ENCODE data around the gene TMEM52. TPM values are rescaled to one million over a fixed set of nuclear protein-coding genes. Genes with fewer than 3 reads are reported as not detected.

The TMEM52 gene
- total RNA-seq, 2 experiments from 2014 or later = 1.7 to 2.5 TPM

GRCh38 chr1:1895060-1895418 is 24.0 kb downstream of the TMEM52 start:
- H3K4me3 ChIP-seq (ENCODE audit: low read depth, low read length, poor library complexity, severe bottlenecking) = peak overlapping the region; percentile 55
- H3K36me3 ChIP-seq (ENCODE audit: insufficient read depth, low read length) = no peaks in the 10 kb centered on the region
- H3K4me2 ChIP-seq (ENCODE audit: low read length) = peak overlapping the region; percentile 98
- BruUV-seq (replicated peaks) = no TSS peak
- no peak for TF ChIP-seq CTCF (conservative IDR thresholded peaks at IDR 0.05; ENCODE audit: low read length)
- no peak for TF ChIP-seq EZH2phosphoT487 (IDR thresholded peaks at IDR 0.05; ENCODE audit: borderline replicate concordance, low read depth, low read length)
- no peak for DNase-seq (ENCODE audit: low spot score)
- peak overlapping the region; percentile 26; the same call in 1 of the 2 replicates for H2AFZ ChIP-seq (ENCODE audit: low read length)
- intact Hi-C loops (cut with micrococcal nuclease; ENCODE audit: unreplicated experiment) = loop anchor here (2.0 kb wide), 1 partner anchor 116 kb away; the partner anchor contains the start of gene NADK
- H4K20me1 ChIP-seq (ENCODE audit: insufficient read depth, low read length) = no peaks in the 10 kb centered on the region
- peaks cover 27% of the 10 kb centered on the region for H3K79me2 ChIP-seq (ENCODE audit: insufficient read depth, low read depth, low read length)
- POLR2A ChIA-PET = interaction anchor here (1.2 to 1.4 kb wide), 2 partner anchors 13 to 115 kb away, joined by 4 to 8 read pairs; no protein-coding TSS in a partner anchor
- CTCF ChIA-PET (ENCODE audit: unreplicated experiment) = interaction anchor here (2.0 kb wide), 1 partner anchor 11 kb away, joined by 8 read pairs; no protein-coding TSS in a partner anchor
- peaks cover 81% of the 10 kb centered on the region for H3K4me1 ChIP-seq (ENCODE audit: insufficient read depth, low read length, poor library complexity, severe bottlenecking)
- H3K9me2 ChIP-seq (ENCODE audit: insufficient read depth, low read length) = no peaks in the 10 kb centered on the region
- H3K27ac ChIP-seq (ENCODE audit: low read depth, low read length, poor library complexity, severe bottlenecking) = peak overlapping the region; percentile 81
- H3K9me3 ChIP-seq (ENCODE audit: low read length) = no peaks in the 10 kb centered on the region

GRCh38 chr1:1894354-1895059 is 24.6 kb downstream of the TMEM52 start:
- Histone ChIP-seq H3K4me3 (ENCODE audit: low read depth, low read length, poor library complexity, severe bottlenecking) (peak overlapping the region; percentile 55), H3K4me1 (ENCODE audit: insufficient read depth, low read length, poor library complexity, severe bottlenecking) (peaks cover 76% of the 10 kb centered on the region), H3K27ac (ENCODE audit: low read depth, low read length, poor library complexity, severe bottlenecking) (peak overlapping the region; percentile 81), H3K4me2 (ENCODE audit: low read length) (peak overlapping the region; percentile 98), H2AFZ (ENCODE audit: low read length) (peak overlapping the region; percentile 26; the same call in 1 of the 2 replicates), H3K36me3 (ENCODE audit: insufficient read depth, low read length) (peaks cover 5% of the 10 kb centered on the region), H3K9me3 (ENCODE audit: low read length) (no peaks in the 10 kb centered on the region), H4K20me1 (ENCODE audit: insufficient read depth, low read length) (peaks cover under 1% of the 10 kb centered on the region; the same call in 1 of the 2 replicates), H3K9me2 (ENCODE audit: insufficient read depth, low read length) (no peaks in the 10 kb centered on the region), H3K79me2 (ENCODE audit: insufficient read depth, low read depth, low read length) (peaks cover 32% of the 10 kb centered on the region)
- ChIA-PET POLR2A (interaction anchor here (1.2 to 1.4 kb wide), 2 partner anchors 14 to 115 kb away, joined by 4 to 8 read pairs; no protein-coding TSS in a partner anchor), CTCF (ENCODE audit: unreplicated experiment) (interaction anchor here (2.0 kb wide), 1 partner anchor 12 kb away, joined by 8 read pairs; no protein-coding TSS in a partner anchor)
- peak; percentile 80 for DNase-seq (ENCODE audit: low spot score)
- BruUV-seq (replicated peaks) = no TSS peak
- TF ChIP-seq CTCF (conservative IDR thresholded peaks at IDR 0.05; ENCODE audit: low read length) = no peak
- no peak for TF ChIP-seq EZH2phosphoT487 (IDR thresholded peaks at IDR 0.05; ENCODE audit: borderline replicate concordance, low read depth, low read length)
- intact Hi-C loops (cut with micrococcal nuclease; ENCODE audit: unreplicated experiment) = loop anchor here (2.0 kb wide), 1 partner anchor 116 kb away; the partner anchor contains the start of gene NADK

GRCh38 chr1:1893997-1894353 is 25.1 kb downstream of the TMEM52 start:
- Histone ChIP-seq H3K9me3 (ENCODE audit: low read length) (no peaks in the 10 kb centered on the region), H3K27ac (ENCODE audit: low read depth, low read length, poor library complexity, severe bottlenecking) (peak overlapping the region; percentile 81), H3K4me2 (ENCODE audit: low read length) (peak overlapping the region; percentile 98), H3K79me2 (ENCODE audit: insufficient read depth, low read depth, low read length) (peaks cover 37% of the 10 kb centered on the region), H2AFZ (ENCODE audit: low read length) (no peak overlapping the region), H3K4me3 (ENCODE audit: low read depth, low read length, poor library complexity, severe bottlenecking) (peak overlapping the region; percentile 55), H3K4me1 (ENCODE audit: insufficient read depth, low read length, poor library complexity, severe bottlenecking) (peaks cover 71% of the 10 kb centered on the region), H3K9me2 (ENCODE audit: insufficient read depth, low read length) (no peaks in the 10 kb centered on the region), H3K36me3 (ENCODE audit: insufficient read depth, low read length) (peaks cover 10% of the 10 kb centered on the region), H4K20me1 (ENCODE audit: insufficient read depth, low read length) (peaks cover 6% of the 10 kb centered on the region; the same call in 1 of the 2 replicates)
- no TSS peak for BruUV-seq (replicated peaks)
- TF ChIP-seq EZH2phosphoT487 (IDR thresholded peaks at IDR 0.05; ENCODE audit: borderline replicate concordance, low read depth, low read length) = no peak
- intact Hi-C loops (cut with micrococcal nuclease; ENCODE audit: unreplicated experiment) = loop anchor here (2.0 kb wide), 1 partner anchor 115 kb away; the partner anchor contains the start of gene NADK
- DNase-seq (ENCODE audit: low spot score) = no peak
- ChIA-PET POLR2A (no interaction called here), CTCF (ENCODE audit: unreplicated experiment) (no interaction called here)
